Measurements from ENCODE around the gene FNBP1.
"Not testable (repeated sequence)": the region's sequence is repeated elsewhere in the genome, so short reads cannot be mapped to it uniquely, and the experiment has no call there.

- TF ChIP-seq MAZ (IDR thresholded peaks at IDR 0.05; ENCODE audit: borderline replicate concordance, low read depth, low read length); ZC3H11A (IDR thresholded peaks at IDR 0.05); CTCF (IDR thresholded peaks at IDR 0.05); SMC3 (IDR thresholded peaks at IDR 0.05); RAD21 (conservative IDR thresholded peaks at IDR 0.05 in 1 of 2, IDR thresholded peaks at IDR 0.05 in 1 of 2); POLR2A (IDR thresholded peaks at IDR 0.05; ENCODE audit: low read length); BHLHE40 (IDR thresholded peaks at IDR 0.05; ENCODE audit: low read depth, low read length): not testable (repeated sequence)
Measured at GRCh38 chr9:129980224-129980623, 62.8 kb downstream of the FNBP1 start.
